Right lobe of liver (tissue), 4 donors: ENCODE measurements around the gene DOCK6.

Source experiments
- CTCF ChIP-seq, 4 donors: fragments of 200-600 bp in 3 of 4; fragments of 450-650 bp in 1 of 4; IDR thresholded peaks; one replicate each; pipeline versions ENCODE4 v1.5.1 to v1.8.0; 2016 to 2022; ENCODE audit warnings: antibody characterized with exemption in 4 of 4, mild to moderate bottlenecking in 2 of 4
- POLR2A ChIP-seq: fragments of 450-650 bp; IDR thresholded peaks from one replicate; pipeline ENCODE4 v1.6.1; 2017; ENCODE audit warnings: antibody characterized with exemption, mild to moderate bottlenecking
- donor health status: DM: no; HTN: no; CAD: no.
- donor health status: DM: no; HTN: no; CAD: no.
- donor health status: DM: no; HTN: yes; CAD: no.

DNA sequence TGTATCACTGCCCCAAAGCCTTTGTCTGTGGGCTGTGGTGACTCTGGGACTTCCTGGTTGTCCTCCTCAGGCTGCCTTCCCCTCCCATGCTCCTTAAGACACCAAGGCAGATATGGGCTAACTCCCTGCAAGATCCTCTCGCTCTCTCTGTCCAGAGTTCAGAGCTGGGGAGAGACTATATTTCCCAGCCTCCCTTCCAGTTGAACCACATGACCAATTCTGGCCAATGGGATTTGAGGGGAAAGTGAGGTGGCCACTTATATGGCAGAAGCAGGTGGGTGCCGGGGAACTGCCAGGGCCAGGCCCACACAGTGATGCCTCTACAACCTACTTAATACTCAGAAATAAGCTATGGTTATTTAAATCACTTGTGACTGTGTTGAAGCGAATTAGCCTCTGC lies 39.1 kb downstream of the DOCK6 start:
- TF ChIP-seq CTCF (IDR thresholded peaks at IDR 0.05) (no peak), POLR2A (no peak)
